Neuron (in vitro differentiated cells): Measurements from ENCODE around the gene ANKRD34A.

Source experiments
- H2AFZ ChIP-seq: one replicate; pipeline ENCODE4 v1.6.1; 2013; ENCODE audit warnings: low read depth, mild to moderate bottlenecking, inconsistent platforms, low read length, moderate library complexity
- H3K27me3 ChIP-seq: one replicate; pipeline ENCODE4 v1.6.1; 2013; ENCODE audit warnings: low read length; ENCODE audit not compliant: insufficient read depth
- H3K36me3 ChIP-seq: one replicate; pipeline ENCODE4 v1.6.1; 2013; ENCODE audit warnings: low read length; ENCODE audit not compliant: insufficient read depth
- H3K4me1 ChIP-seq: one replicate; pipeline ENCODE4 v1.6.1; 2013; ENCODE audit warnings: low read length; ENCODE audit not compliant: insufficient read depth
- H3K4me3 ChIP-seq: 2 replicates; pipeline ENCODE4 v1.5.1; 2013; ENCODE audit warnings: mild to moderate bottlenecking, low read length, moderate library complexity
- H3K9me3 ChIP-seq: one replicate; pipeline ENCODE4 v1.6.1; 2013; ENCODE audit warnings: low read length

Gene ANKRD34A

GRCh38 chr1:145964328-145965118 lies at the start of gene ANKRD34A, which contains the start of gene POLR3GL:
TSS of gene ANKRD34A (minus strand) at chr1:145964575. CDS start at chr1:145961759, 2,816 bp downstream.
TSS of gene POLR3GL (plus strand) at chr1:145964690. CDS start at chr1:145974866, 10,176 bp downstream.
- no peaks in the 10 kb centered on the region for H3K36me3 ChIP-seq
- H3K4me3 ChIP-seq: peak within 1 kb of the TSS; percentile 92
- peaks cover 4% of the 10 kb centered on the region for H3K9me3 ChIP-seq
- no peaks in the 10 kb centered on the region for H3K27me3 ChIP-seq
- H2AFZ ChIP-seq: peak within 1 kb of the TSS; percentile 77
- peaks cover 39% of the 10 kb centered on the region for H3K4me1 ChIP-seq

DNA sequence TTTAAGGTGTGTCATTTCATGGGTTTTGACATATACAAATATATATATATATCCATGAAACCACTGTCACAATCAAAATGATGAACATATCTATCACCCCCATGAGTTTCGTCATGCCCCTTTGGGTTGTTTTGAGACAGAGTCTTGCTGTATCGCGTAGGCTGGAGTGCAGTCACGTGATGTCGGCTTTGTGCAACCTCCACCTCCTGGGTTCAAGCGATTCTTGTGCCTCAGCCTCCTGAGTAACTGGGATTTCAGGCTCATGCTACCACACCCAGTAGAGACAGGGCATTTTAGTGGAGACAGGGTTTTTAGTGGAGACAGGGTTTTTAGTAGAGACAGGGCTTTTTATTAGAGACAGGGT lies 49.2 kb upstream of the ANKRD34A start:
- H2AFZ ChIP-seq: no peak overlapping the region
- H3K4me3 ChIP-seq: no peak overlapping the region
- peaks cover 3% of the 10 kb centered on the region for H3K4me1 ChIP-seq
- no peaks in the 10 kb centered on the region for H3K9me3 ChIP-seq
- H3K36me3 ChIP-seq: no peaks in the 10 kb centered on the region
- H3K27me3 ChIP-seq: peaks cover 21% of the 10 kb centered on the region

GRCh38 chr1:146012703-146013558 lies 48.6 kb upstream of the ANKRD34A start:
- Histone ChIP-seq H3K4me3 (no peak overlapping the region), H3K27me3 (peaks cover 15% of the 10 kb centered on the region), H3K4me1 (peaks cover 3% of the 10 kb centered on the region), H3K36me3 (no peaks in the 10 kb centered on the region), H3K9me3 (no peaks in the 10 kb centered on the region), H2AFZ (no peak overlapping the region)

DNA sequence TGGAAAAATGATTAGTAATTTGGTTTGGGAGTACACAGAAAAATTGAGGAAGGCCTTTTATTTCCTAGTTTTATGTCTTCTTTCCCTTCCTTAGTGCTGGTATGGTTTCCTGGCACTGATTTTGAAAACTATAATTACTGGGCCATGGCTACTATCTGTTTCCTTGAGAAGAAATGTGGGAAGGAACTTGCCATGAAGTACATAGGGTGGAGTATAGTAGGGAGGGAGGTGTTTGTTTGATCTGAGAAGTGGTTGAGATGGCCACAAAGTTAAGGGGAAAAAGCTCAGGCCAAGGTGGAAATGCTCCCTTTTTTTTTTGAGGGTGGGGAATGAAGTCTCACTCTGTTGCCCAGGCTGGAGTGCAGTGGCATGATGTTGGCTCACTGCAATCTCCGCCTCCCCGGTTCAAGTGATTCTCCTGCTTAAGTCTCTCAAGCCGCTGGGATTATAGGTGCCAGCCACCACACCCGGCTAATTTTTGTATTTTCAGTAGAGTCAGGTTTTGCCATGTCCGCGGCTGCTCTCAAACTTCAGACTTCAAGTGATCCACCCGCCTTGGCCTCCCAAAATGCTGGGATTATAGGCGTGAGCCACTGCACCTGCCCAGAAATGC lies 45.9 kb upstream of the ANKRD34A start:
- no peak overlapping the region for H2AFZ ChIP-seq
- no peaks in the 10 kb centered on the region for H3K27me3 ChIP-seq
- H3K36me3 ChIP-seq: no peaks in the 10 kb centered on the region
- H3K4me3 ChIP-seq: no peak overlapping the region
- peaks cover 3% of the 10 kb centered on the region for H3K4me1 ChIP-seq
- no peaks in the 10 kb centered on the region for H3K9me3 ChIP-seq

DNA sequence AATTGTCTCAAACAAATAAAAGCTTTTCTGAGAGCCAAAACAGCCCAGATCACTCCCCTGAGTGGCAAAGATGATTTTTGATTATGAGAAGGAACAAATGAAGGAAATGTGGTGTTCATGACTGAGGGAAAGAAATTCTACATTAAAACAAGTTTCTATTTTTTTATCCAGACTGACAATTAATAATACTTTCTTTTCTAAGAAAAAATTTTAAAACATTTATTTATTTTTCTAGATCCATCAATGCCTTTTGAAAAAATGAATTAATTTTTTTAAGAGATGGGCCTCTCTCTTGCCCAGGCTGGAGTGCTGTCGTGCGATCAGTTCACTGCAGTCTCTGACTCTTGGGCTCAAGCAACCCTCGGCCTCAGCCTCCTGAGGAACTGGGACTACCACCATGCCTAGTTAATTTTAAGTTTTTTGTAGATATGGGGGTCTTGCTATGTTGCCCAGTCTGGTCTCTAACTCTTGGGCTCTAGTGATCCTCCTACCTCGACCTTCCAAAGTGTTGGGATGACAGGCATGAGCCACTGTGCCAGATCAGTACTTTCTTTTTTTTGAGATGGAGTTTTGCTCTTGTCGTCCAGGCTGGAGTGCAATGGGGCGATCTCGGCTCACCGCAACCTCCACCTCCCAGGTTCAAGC lies 43.2 kb upstream of the ANKRD34A start:
- H3K4me3 ChIP-seq: no peak overlapping the region
- no peaks in the 10 kb centered on the region for H3K9me3 ChIP-seq

DNA sequence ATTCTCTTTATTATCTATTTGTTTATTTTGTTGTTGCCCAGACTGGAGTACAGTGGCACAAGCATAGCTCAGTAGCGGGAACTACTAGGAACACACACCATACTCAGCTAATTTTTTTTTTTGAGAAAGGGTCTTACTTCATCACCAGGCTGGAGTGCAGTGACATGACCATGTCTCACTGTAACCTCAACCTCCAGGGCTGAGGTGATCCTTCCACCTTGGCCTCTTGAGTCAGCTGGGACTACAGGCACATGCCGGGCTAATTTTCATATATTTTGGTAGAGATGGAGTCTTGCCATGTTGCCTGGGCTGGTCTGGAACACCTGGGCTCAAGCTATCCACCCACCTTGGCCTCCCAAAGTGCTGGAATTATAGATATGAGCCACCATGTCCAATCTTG lies 37.3 kb upstream of the ANKRD34A start:
- no peaks in the 10 kb centered on the region for H3K9me3 ChIP-seq
- H3K36me3 ChIP-seq: no peaks in the 10 kb centered on the region
- peaks cover 10% of the 10 kb centered on the region for H3K4me1 ChIP-seq
- no peaks in the 10 kb centered on the region for H3K27me3 ChIP-seq
- no peak overlapping the region for H2AFZ ChIP-seq
- H3K4me3 ChIP-seq: no peak overlapping the region

More for the DNA sequence above, 43.2 kb upstream of the ANKRD34A start:
- no peaks in the 10 kb centered on the region for H3K4me1 ChIP-seq
- H3K36me3 ChIP-seq: no peaks in the 10 kb centered on the region
- no peak overlapping the region for H2AFZ ChIP-seq
- no peaks in the 10 kb centered on the region for H3K27me3 ChIP-seq

DNA sequence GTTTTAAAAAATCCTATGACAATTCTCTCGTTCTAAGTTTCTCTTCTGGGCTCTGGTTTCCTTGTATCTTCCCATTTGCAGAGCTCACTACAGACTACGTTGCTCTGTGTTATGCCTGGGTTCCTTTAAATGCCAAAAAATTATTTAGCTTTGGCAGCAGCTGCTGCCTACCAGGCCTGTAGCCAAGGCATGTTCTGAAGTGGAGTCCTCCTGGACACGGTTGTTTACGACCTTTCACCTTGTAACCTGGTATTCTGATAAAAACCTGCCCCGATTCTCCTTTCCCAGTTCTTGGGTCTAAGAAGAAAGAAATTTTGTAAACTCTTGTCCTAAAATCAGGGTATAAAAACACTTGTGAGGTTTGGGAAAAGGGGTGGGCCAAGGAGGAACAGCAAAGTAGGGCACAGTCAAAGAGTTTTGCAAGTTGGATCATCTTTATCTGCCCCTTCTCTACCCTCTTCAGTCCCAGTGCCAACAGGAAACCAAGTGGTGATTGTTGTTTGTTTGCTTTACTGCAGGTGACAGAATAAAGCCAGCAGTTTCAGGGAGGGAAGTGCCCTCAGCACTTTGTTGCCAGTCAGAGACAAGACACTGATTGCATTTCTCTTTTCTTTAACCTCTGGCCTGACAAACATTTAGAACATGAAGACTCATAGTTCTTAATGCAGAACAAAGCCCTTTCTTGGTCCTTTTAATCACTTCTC lies 35.1 kb upstream of the ANKRD34A start:
- no peak overlapping the region for H3K4me3 ChIP-seq

DNA sequence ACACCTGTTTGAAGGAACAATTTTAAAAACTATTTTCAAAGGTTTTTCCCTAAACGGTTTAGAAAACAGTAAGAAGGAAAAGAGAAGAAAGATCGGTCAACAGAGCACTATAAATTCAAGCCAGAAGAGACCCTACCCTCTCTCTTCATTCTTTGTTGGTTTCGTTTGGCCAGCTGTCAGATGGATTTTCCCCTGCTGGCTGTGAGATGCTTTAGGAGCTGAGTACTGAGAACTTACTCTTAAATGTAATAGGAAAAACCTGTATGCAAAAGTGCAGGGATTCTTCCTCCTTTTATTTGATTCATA lies 33.3 kb upstream of the ANKRD34A start:
- H3K4me3 ChIP-seq: peak overlapping the region; percentile 99
- peaks cover 31% of the 10 kb centered on the region for H3K4me1 ChIP-seq
- H3K36me3 ChIP-seq: peaks cover 27% of the 10 kb centered on the region
- H2AFZ ChIP-seq: no peak overlapping the region
- H3K9me3 ChIP-seq: no peaks in the 10 kb centered on the region
- no peaks in the 10 kb centered on the region for H3K27me3 ChIP-seq

More for the DNA sequence above, 35.1 kb upstream of the ANKRD34A start:
- peaks cover 13% of the 10 kb centered on the region for H3K4me1 ChIP-seq
- no peaks in the 10 kb centered on the region for H3K9me3 ChIP-seq
- peaks cover 9% of the 10 kb centered on the region for H3K36me3 ChIP-seq
- no peak overlapping the region for H2AFZ ChIP-seq
- H3K27me3 ChIP-seq: no peaks in the 10 kb centered on the region

- peaks cover 35% of the 10 kb centered on the region for H3K4me1 ChIP-seq
- no peaks in the 10 kb centered on the region for H3K27me3 ChIP-seq
- peak overlapping the region; percentile 99 for H3K4me3 ChIP-seq
- no peak overlapping the region for H2AFZ ChIP-seq
- no peaks in the 10 kb centered on the region for H3K9me3 ChIP-seq
- H3K36me3 ChIP-seq: peaks cover 30% of the 10 kb centered on the region
These were observed 32.8 kb upstream of the ANKRD34A start for GRCh38 chr1:145997016-145997717.

GRCh38 chr1:145996433-145997015 lies 32.1 kb upstream of the ANKRD34A start, which contains the start of gene TXNIP:
TSS of gene TXNIP (minus strand) at chr1:145996579. CDS start at chr1:145996266, 313 bp downstream.
- H3K4me1 ChIP-seq: peaks cover 41% of the 10 kb centered on the region

GRCh38 chr1:145995964-145996432 lies 31.6 kb upstream of the ANKRD34A start:
- Histone ChIP-seq H3K27me3 (no peaks in the 10 kb centered on the region), H3K36me3 (peaks cover 30% of the 10 kb centered on the region), H3K4me1 (peaks cover 42% of the 10 kb centered on the region), H3K9me3 (no peaks in the 10 kb centered on the region), H3K4me3 (peak overlapping the region; percentile 99), H2AFZ (no peak overlapping the region)

More at GRCh38 chr1:145996433-145997015, 32.1 kb upstream of the ANKRD34A start, which contains the start of gene TXNIP:
- Histone ChIP-seq H3K36me3 (peaks cover 30% of the 10 kb centered on the region), H3K27me3 (no peaks in the 10 kb centered on the region), H3K9me3 (no peaks in the 10 kb centered on the region), H2AFZ (no peak within 1 kb of the TSS), H3K4me3 (peak within 1 kb of the TSS; percentile 99)
